Urothelium cell line (cell line): ENCODE measurements around the gene TNFRSF17.
A peak's percentile ranks its signal among the peaks of the same experiment; 100 is the strongest.

Source experiments
- DNase-seq: peaks from one replicate; pipeline ENCODE4 v3.0.0; 2011; ENCODE audit warnings: low spot score, mixed read lengths
- FAIRE-seq: peaks from 2 replicates; lab custom pipeline; 2011; peaks lifted over from hg19 to GRCh38; lab: Jason Lieb, UNC

TNFRSF17 gene

GRCh38 chr16:12000032-12000431 is 35.0 kb downstream of the TNFRSF17 start:
- DNase-seq (no peak), FAIRE-seq (no peak)

DNA sequence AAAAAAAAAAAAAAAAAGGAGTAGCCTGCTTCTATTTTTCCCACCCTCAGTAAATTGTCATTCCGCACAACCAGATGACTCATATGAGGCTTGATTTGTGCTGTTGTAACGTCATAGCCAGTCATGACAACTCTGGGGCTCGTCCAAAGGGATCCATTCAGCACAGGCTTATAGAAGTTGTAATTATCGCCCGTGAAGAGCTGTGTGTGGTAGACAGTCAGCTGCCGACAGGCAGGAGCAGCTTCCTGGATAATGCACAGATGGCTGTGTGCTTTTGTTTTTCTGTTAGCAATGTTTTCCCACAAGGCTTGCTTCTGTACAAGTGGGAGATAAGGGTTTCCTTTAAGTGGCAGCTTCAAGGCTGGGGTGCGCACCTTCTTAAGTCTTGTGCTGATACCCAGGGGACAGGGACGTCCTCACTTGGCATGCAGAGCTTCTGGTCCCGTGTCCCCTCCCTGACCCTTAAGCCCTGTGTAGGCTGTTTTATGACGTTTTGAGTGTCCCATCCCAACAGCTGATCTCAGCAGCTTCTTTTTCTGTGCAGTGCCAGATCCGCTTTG is 37.5 kb downstream of the TNFRSF17 start:
- no peak for DNase-seq

DNA sequence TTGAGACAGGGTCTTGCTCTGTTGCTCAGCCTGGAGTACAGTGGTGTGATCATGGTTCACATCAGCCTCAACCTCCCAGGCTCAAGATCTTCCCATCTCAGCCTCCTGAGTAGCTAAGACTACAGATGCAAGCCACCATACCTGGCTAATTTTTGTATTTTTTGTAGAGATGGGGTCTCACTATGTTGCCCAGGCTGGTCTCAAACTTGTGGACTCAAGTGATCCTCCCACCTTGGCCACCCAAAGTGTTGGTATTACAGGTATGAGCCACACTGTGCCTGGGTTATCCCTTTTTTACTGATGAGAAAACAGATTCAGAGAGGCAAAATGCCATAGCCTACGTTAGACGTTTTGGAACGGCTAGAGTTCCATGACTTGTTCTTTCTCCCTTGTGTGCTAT is 41.6 kb downstream of the TNFRSF17 start:
- DNase-seq (no peak), FAIRE-seq (no peak)

More for the DNA sequence above, 37.5 kb downstream of the TNFRSF17 start:
- no peak for FAIRE-seq

- no peak for FAIRE-seq
- DNase-seq, result no peak
Measured at GRCh38 chr16:12009462-12009861, 44.5 kb downstream of the TNFRSF17 start.

DNA sequence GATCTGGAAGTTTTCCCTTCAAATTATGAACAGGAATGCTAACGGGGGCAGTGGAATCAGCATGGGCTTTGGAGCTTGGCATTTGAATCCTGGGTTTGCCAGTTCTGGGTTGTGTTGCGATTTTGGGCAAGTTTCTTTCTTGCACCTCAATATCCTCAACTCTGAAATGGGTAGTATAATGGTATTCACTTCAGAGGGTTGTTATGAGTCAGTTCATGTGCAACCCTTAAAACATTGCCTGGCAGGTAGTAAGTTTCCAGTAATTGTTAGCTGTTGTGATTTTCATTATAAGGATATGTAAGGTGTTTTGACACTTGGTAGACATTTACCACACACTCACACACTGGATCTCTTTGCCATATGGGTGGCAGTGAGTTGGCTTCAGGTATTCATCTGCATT is 44.9 kb downstream of the TNFRSF17 start:
- no peak for FAIRE-seq
- no peak for DNase-seq

DNA sequence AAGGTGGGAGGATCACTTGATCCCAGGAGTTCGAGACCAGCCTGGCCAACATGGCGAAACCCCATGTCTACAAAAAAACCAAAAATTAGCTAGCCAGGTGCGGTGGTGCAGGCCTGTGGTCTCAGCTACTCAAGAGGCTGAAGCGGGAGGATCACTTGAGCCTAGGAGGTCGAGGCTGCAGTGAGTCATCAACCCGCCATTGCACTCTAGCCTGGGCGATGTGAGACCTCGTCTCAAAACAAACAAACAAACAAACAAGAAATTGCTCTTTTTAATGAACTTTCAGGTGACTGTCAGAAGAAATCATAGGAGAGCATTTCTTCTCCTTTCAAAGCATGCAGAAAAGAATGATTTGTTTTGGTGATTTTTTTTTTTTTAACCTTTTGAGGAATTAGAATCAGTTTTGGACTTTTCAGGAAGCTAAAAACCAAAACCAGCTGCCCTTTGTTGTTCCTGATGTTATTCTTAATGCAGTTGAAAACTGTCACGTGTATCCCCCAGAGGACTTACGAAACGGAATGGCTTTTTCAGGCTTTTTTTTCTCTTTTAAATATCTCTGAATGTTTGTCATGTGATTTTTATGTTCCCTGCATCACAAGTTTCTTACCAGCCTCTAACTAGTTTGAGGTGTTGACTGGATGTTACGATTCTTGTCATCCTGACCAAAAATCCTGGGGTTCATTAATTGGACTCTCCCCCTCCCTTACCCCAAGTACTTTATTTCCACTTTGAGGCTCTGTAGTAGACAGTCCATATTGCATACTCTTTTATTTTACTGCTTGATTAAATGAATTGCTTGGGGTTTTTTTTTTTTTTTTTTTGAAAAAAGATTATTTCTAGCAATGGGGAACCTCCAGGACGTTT is 45.6 kb downstream of the TNFRSF17 start:
- no peak for FAIRE-seq
- DNase-seq, result no peak

- FAIRE-seq, result no peak
Measured at GRCh38 chr16:12011565-12011964, 46.6 kb downstream of the TNFRSF17 start.

DNA sequence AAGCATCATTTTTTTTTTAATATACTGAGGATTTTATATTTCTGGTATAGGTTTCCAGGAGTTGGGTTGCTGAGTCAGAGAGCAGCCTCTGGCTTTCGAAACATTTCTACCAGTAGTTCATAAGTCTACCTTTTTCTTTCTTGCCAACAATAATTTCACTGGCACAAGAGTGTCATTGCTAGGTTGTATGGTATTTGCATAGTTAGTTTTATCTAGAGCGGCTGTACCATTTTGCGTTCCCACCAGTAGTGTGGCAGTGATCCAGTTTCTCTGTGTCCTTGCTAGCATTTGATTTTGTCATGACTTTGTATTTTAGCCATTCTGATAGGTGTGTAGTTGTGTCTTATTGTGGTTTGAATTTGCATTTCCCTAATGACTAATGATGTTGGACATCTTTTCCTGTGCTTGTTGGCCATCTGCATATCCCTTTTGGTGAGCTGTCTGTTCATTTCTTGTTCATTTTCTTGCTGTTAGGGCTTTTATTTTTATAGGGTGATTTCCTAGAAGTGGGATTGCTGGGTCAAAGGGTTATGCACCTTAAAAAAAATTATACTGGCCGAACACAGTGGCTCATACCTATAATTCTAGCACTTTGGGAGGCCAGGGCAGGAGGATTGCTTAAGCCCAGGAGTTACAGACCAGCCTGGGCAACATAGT is 51.4 kb downstream of the TNFRSF17 start:
- DNase-seq (no peak), FAIRE-seq (no peak)

More at GRCh38 chr16:12011565-12011964, 46.6 kb downstream of the TNFRSF17 start:
- DNase-seq, result no peak

- no peak for FAIRE-seq
Measured at GRCh38 chr16:12017558-12017957, 52.5 kb downstream of the TNFRSF17 start.

More at GRCh38 chr16:12017558-12017957, 52.5 kb downstream of the TNFRSF17 start:
- peak; percentile 54 for DNase-seq
